GM19099 (cell line): ENCODE data around the gene UBL4A.
A peak's percentile ranks its signal among the peaks of the same experiment; 100 is the strongest.

Experiments used
- POLR2A ChIP-seq: IDR thresholded peaks from 3 replicates; pipeline ENCODE4 v1.6.1; 2011; ENCODE audit warnings: low read depth; ENCODE audit not compliant: insufficient read length; ENCODE audit errors: extremely low read depth

UBL4A gene

GRCh38 chrX:154460326-154460725 lies 26.1 kb downstream of the UBL4A start:
- no peak for TF ChIP-seq POLR2A

- TF ChIP-seq POLR2A = no peak
Observed at GRCh38 chrX:154459832-154460231, 26.6 kb downstream of the UBL4A start.

- TF ChIP-seq POLR2A = no peak
Observed at GRCh38 chrX:154458954-154459778, 27.2 kb downstream of the UBL4A start.

GRCh38 chrX:154458116-154458953 lies 28.1 kb downstream of the UBL4A start, which contains the start of gene PLXNA3:
Gene PLXNA3 (plus strand): TSS chrX:154458281. CDS start chrX:154460184, 1,903 bp downstream.
- peak; percentile 78 for TF ChIP-seq POLR2A

- TF ChIP-seq POLR2A = no peak
Observed at GRCh38 chrX:154457491-154458115, 28.8 kb downstream of the UBL4A start.

GRCh38 chrX:154452823-154453222 lies 33.6 kb downstream of the UBL4A start:
- no peak for TF ChIP-seq POLR2A

- TF ChIP-seq POLR2A = no peak
Observed at GRCh38 chrX:154450312-154450711, 36.1 kb downstream of the UBL4A start.

- TF ChIP-seq POLR2A = no peak
Observed at GRCh38 chrX:154449618-154450017, 36.8 kb downstream of the UBL4A start.

- no peak for TF ChIP-seq POLR2A
Observed at GRCh38 chrX:154448484-154448883, 37.9 kb downstream of the UBL4A start.

DNA sequence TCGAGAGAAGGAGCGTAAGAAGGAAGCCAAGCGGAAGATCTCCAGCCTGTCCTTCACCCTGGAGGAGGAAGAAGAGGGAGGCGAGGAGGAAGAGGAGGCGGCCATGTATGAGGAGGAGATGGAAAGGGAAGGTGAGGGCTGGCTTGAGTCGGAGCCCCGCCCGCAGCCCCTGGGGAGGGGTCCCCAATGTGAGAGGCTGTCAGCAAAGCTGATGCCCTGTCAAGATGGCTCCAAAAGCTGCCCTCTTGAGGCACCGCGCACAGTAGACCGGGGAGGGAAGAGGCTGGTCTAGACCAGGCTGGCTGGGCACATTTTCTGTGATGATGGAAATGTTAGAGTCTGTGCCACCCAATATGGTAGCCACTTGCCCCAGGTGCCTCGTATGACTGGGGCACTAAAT lies 40.0 kb downstream of the UBL4A start:
- TF ChIP-seq POLR2A = no peak

DNA sequence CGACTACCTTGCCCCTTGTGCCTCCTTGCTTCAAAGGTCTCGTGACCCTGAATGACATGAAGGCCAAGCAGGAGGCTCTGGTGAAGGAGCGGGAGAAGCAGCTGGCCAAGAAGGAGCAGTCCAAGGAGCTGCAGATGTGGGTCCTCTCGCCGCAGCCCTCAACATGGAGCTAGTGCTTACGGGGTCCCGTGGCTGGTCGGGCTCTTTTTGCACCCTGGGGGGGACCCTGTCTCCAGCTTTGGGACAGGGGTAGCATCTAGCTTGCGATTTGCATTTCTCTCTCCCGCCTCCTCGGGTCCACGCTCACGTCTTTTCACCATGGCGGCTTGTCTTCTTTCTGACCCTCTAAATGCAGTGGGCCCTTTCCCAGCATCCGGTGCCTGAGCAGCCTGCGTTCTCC lies 40.6 kb downstream of the UBL4A start:
- no peak for TF ChIP-seq POLR2A

DNA sequence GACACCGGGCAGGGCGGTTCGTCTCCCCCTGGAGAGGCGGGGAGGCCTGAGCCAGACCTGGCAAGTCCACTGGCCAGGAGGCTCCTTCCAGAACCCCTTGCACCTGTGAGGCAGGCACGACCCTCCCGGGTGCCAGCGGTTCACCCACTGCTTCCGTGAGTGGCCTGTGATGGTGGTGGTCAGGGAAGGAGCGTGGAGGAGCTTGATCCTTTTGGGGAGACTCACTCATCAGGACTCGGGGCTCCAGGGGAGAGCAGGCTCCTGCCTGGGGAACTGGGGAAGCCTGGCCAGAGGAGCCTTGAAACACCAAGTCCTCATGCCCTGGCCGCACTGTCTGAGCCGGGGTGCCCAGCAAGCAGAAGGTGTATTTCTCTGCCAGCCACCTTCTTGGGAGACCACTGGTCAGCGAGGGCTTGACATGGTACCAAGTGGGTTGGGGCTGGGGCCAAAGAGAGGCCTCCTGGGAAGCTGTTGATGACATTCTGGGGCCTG lies 41.6 kb downstream of the UBL4A start:
- no peak for TF ChIP-seq POLR2A

DNA sequence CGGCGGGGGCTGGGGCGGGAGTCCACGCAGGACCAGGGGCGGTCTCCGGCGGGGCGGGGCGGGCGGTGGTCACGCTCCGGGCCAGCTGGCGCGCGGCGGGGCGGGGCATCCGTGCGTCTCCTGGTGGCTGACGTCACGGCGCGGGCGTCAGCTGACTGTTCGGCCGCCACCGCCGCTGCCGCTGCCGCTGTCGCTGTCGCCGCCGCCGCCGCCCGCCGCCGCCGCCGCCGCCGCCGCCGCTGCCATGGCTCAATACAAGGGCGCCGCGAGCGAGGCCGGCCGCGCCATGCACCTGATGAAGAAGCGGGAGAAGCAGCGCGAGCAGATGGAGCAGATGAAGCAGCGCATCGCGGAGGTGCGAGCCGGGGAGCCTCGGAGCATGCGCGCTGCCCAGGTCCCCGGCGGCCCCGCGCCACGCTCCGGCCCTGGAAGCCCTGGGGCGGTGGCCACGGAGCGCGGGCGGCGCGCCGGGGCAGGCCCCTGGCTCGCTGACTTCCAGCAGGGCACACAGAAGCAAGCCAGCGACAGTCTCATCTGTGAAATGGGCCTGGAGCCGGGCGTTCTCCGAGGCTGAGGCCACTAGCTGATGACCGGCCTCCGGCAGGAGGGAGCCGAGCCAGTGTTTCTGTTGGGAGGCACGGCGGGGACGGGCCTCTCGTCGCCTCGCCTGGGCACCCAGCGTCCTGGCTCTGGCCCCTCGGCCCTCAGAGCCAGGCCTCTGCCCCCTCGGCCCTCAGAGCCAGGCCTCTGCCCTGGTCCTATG lies 42.2 kb downstream of the UBL4A start, which contains the start of gene FAM50A:
TSS of gene FAM50A (plus strand) at position 150 of the 763 bp plus-strand sequence. CDS start at position 245, 95 bp downstream.
- peak; percentile 4 for TF ChIP-seq POLR2A

DNA sequence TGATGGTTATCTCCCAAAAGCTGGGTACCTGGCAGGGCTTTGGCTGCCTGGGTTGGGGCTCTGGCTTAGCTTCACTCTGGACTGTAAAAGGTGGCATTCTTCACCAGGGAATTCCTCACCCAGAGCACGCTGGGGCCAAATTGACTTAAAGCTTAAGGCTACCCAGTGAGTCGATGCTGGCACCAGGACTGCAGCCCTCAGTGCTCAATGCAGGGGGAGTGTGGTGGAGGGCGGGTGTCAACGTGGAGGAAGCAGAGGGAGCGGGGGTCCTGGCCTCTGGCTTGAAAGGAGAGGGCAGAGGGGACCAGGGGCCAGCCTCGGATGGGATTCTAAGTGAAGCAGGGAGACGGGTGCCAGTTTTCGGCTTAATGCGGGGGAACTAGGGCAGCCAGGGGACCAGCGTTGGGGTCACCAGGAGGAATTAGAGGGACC lies 42.9 kb downstream of the UBL4A start:
- no peak for TF ChIP-seq POLR2A
